GM12892 (cell line): Measurements from ENCODE around the gene ZNF534. TPM values are rescaled to one million over a fixed set of nuclear protein-coding genes. Genes with fewer than 3 reads are reported as not detected.

Source experiments
- DNase-seq: peaks from one replicate; pipeline ENCODE4 v3.0.0; 2011; ENCODE audit not compliant: insufficient read length
- FAIRE-seq: peaks from 2 replicates; lab custom pipeline; 2011; peaks lifted over from hg19 to GRCh38; lab: Jason Lieb, UNC
- POLR2A ChIP-seq: IDR thresholded peaks from 2 replicates; pipeline ENCODE4 v1.6.1; 2011; ENCODE audit warnings: low read depth, low read length, control low read depth
- POLR2AphosphoS5 ChIP-seq: IDR thresholded peaks from 2 replicates; pipeline ENCODE4 v1.6.1; 2011; ENCODE audit warnings: low read depth, low read length, control low read depth
- TAF1 ChIP-seq: IDR thresholded peaks from 2 replicates; pipeline ENCODE4 v1.6.1; 2011; ENCODE audit warnings: low read depth, mild to moderate bottlenecking, control low read depth, low read length, borderline replicate concordance
- polyA plus RNA-seq: library from polyadenylated mRNA; unstranded; fragments of >200 nt; gene quantifications from one replicate; pipeline ENCODE4 v1.2.1, GENCODE V29; 2012; ENCODE audit warnings: missing spikeins, inconsistent platforms; ENCODE audit not compliant: missing spikeins

ZNF534 gene
- 0.13 TPM for polyA plus RNA-seq

GRCh38 chr19:52428937-52429336 is at the start of gene ZNF534:
Gene ZNF534, plus strand, starts transcription at chr19:52429148. Its CDS starts 2,327 bp downstream, at chr19:52431475.
- TF ChIP-seq POLR2AphosphoS5 (no peak), POLR2A (no peak), TAF1 (no peak)
- no peak for DNase-seq
- FAIRE-seq: no peak

- FAIRE-seq: no peak
- TF ChIP-seq POLR2AphosphoS5: no peak
- no peak for TF ChIP-seq TAF1
- TF ChIP-seq POLR2A: no peak
- DNase-seq: no peak
These were observed 37.8 kb upstream of the ZNF534 start for GRCh38 chr19:52391135-52391534.

GRCh38 chr19:52397310-52398080 is 31.5 kb upstream of the ZNF534 start, which contains the start of gene ZNF528:
Gene ZNF528, plus strand, starts transcription at chr19:52397849. Its CDS starts 4,165 bp downstream, at chr19:52402014.
- FAIRE-seq: no peak
- TF ChIP-seq POLR2AphosphoS5 (no peak), POLR2A (no peak), TAF1 (no peak)

GRCh38 chr19:52398081-52398441 is 30.9 kb upstream of the ZNF534 start:
- DNase-seq (no peak), FAIRE-seq (no peak)
- no peak for TF ChIP-seq POLR2AphosphoS5
- no peak for TF ChIP-seq POLR2A
- no peak for TF ChIP-seq TAF1

More at GRCh38 chr19:52397310-52398080, 31.5 kb upstream of the ZNF534 start, which contains the start of gene ZNF528:
- peak; percentile 72 for DNase-seq

- DNase-seq (no peak), FAIRE-seq (no peak)
- TF ChIP-seq POLR2AphosphoS5 (no peak), POLR2A (no peak), TAF1 (no peak)
These were observed 18.7 kb upstream of the ZNF534 start for GRCh38 chr19:52410276-52410675.

- FAIRE-seq (no peak), DNase-seq (no peak)
- TF ChIP-seq TAF1 (no peak), POLR2AphosphoS5 (no peak), POLR2A (no peak)
These were observed 13.2 kb upstream of the ZNF534 start for GRCh38 chr19:52415711-52416110.

- no peak for TF ChIP-seq POLR2A
- no peak for TF ChIP-seq TAF1
- no peak for TF ChIP-seq POLR2AphosphoS5
- DNase-seq (no peak), FAIRE-seq (no peak)
These were observed 13.2 kb downstream of the ZNF534 start for GRCh38 chr19:52442179-52442578.

GRCh38 chr19:52444506-52444905 is 15.6 kb downstream of the ZNF534 start:
- DNase-seq (no peak), FAIRE-seq (no peak)
- TF ChIP-seq POLR2A (no peak), TAF1 (no peak), POLR2AphosphoS5 (no peak)

- TF ChIP-seq POLR2AphosphoS5 (no peak), TAF1 (no peak), POLR2A (no peak)
- DNase-seq: peak; percentile 5
- no peak for FAIRE-seq
These were observed 22.3 kb downstream of the ZNF534 start for GRCh38 chr19:52451241-52451640.

- TF ChIP-seq POLR2AphosphoS5 (no peak), TAF1 (no peak), POLR2A (no peak)
- peak; percentile 11 for DNase-seq
These were observed 24.6 kb downstream of the ZNF534 start, which contains the start of gene ZNF578 for GRCh38 chr19:52453324-52454094. Gene ZNF578, plus strand, starts transcription at chr19:52453553. Its CDS starts 48,293 bp downstream, at chr19:52501846.

GRCh38 chr19:52464798-52465470 is 36.0 kb downstream of the ZNF534 start:
- no peak for TF ChIP-seq POLR2AphosphoS5
- no peak for TF ChIP-seq TAF1
- no peak for TF ChIP-seq POLR2A
- DNase-seq: no peak
- no peak for FAIRE-seq

More at GRCh38 chr19:52453324-52454094, 24.6 kb downstream of the ZNF534 start, which contains the start of gene ZNF578:
- no peak for FAIRE-seq
